ENCODE measurements around the gene AMBRA1.

Gene AMBRA1

DNA sequence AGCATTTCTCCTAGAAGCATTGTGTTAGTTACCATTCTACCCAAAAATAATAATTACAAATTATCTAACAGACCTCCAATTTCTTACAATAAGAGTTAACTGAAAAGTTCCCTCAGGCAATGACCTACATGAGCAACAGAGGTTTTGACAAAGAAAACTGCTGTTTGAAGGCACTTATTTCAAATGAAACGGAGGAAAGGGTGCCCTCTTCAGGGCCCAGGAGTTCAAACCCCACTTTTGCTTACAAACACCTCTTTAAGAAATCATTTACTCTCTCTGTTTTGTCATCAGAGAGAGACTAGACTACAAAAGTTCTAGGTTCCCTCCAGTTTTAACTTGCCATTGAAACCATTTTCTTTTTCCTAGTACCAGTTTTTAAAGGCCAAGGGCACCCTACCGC is 56.7 kb downstream of the AMBRA1 start:
- Histone ChIP-seq H3K9ac (ENCODE audit: low read length) (no peak overlapping the region), H3K9me3 (ENCODE audit: control insufficient read depth, low read length) (no peaks in the 10 kb centered on the region), H3K79me1 (replicated peaks; ENCODE audit: low read length, poor library complexity, severe bottlenecking) (peaks cover 23% of the 10 kb centered on the region), H3K27me3 (ENCODE audit: control insufficient read depth in 1 of 2, insufficient read depth in 1 of 2, low read length in 2 of 2) (no peaks in the 10 kb centered on the region), H3K36me3 (ENCODE audit: control insufficient read depth in 1 of 2, insufficient read depth in 2 of 2, low read depth in 1 of 2, low read length in 2 of 2) (peaks cover 7 to 26% of the 10 kb centered on the region in 2 experiments), H2BK12ac (ENCODE audit: low read length in 2 of 2) (no peak overlapping the region), H2BK15ac (ENCODE audit: low read depth, poor library complexity, severe bottlenecking) (no peak overlapping the region), H3K14ac (ENCODE audit: low read length in 2 of 2) (no peak overlapping the region), H2AK5ac (ENCODE audit: low read length, severe bottlenecking) (no peak overlapping the region), H3K27ac (ENCODE audit: low read length, poor library complexity, severe bottlenecking) (no peak overlapping the region), H3K23ac (ENCODE audit: low read length in 2 of 2) (no peak overlapping the region), H2BK5ac (ENCODE audit: low read depth, low read length, poor library complexity, severe bottlenecking) (no peak overlapping the region), H2BK120ac (ENCODE audit: low read depth, low read length) (no peak overlapping the region), H2AFZ (ENCODE audit: low read depth, low read length) (no peak overlapping the region), H3K4ac (ENCODE audit: low read depth in 1 of 2, low read length in 2 of 2) (no peak overlapping the region), H3K4me3 (ENCODE audit: insufficient read depth in 1 of 2, low read depth in 1 of 2, low read length in 2 of 2) (no peak overlapping the region), H3K4me2 (ENCODE audit: low read length, poor library complexity, severe bottlenecking) (no peak overlapping the region), H3K18ac (ENCODE audit: low read depth in 1 of 2, low read length in 2 of 2) (no peak overlapping the region), H4K91ac (ENCODE audit: low read length) (no peak overlapping the region), H3K4me1 (ENCODE audit: control insufficient read depth, insufficient read depth, low read depth, low read length) (no peaks in the 10 kb centered on the region), H4K8ac (ENCODE audit: low read length) (no peak overlapping the region)
- peak; percentile 22 for DNase-seq
- WGBS: 70% methylated on average over 2 of the region's 2 CpGs

GRCh38 chr11:46535688-46536087 is 58.1 kb downstream of the AMBRA1 start:
- H3K27me3 ChIP-seq (ENCODE audit: control insufficient read depth in 1 of 2, insufficient read depth in 1 of 2, low read length in 2 of 2): no peaks in the 10 kb centered on the region

GRCh38 chr11:46534711-46535110 is 59.1 kb downstream of the AMBRA1 start:
- Histone ChIP-seq H2BK120ac (ENCODE audit: low read depth, low read length) (no peak overlapping the region), H4K91ac (ENCODE audit: low read length) (peak overlapping the region; percentile 23), H2AK5ac (ENCODE audit: low read length, severe bottlenecking) (no peak overlapping the region), H3K23ac (ENCODE audit: low read length in 2 of 2) (no peak overlapping the region), H3K27me3 (ENCODE audit: control insufficient read depth in 1 of 2, insufficient read depth in 1 of 2, low read length in 2 of 2) (no peaks in the 10 kb centered on the region), H3K9ac (ENCODE audit: low read length) (no peak overlapping the region), H3K18ac (ENCODE audit: low read depth in 1 of 2, low read length in 2 of 2) (no peak overlapping the region), H3K4me1 (ENCODE audit: control insufficient read depth, insufficient read depth, low read depth, low read length) (no peaks in the 10 kb centered on the region), H3K79me1 (replicated peaks; ENCODE audit: low read length, poor library complexity, severe bottlenecking) (peaks cover 26% of the 10 kb centered on the region), H3K9me3 (ENCODE audit: control insufficient read depth, low read length) (no peaks in the 10 kb centered on the region), H3K4ac (ENCODE audit: low read depth in 1 of 2, low read length in 2 of 2) (no peak overlapping the region), H2BK5ac (ENCODE audit: low read depth, low read length, poor library complexity, severe bottlenecking) (no peak overlapping the region), H3K4me2 (ENCODE audit: low read length, poor library complexity, severe bottlenecking) (no peak overlapping the region), H3K27ac (ENCODE audit: low read length, poor library complexity, severe bottlenecking) (no peak overlapping the region), H2BK12ac (ENCODE audit: low read length in 2 of 2) (no peak overlapping the region), H2BK15ac (ENCODE audit: low read depth, poor library complexity, severe bottlenecking) (no peak overlapping the region), H3K36me3 (ENCODE audit: control insufficient read depth in 1 of 2, insufficient read depth in 2 of 2, low read depth in 1 of 2, low read length in 2 of 2) (peaks cover 3 to 4% of the 10 kb centered on the region in 2 experiments), H3K14ac (ENCODE audit: low read length in 2 of 2) (peak overlapping the region in 1 of 2 experiments; percentile 41), H4K8ac (ENCODE audit: low read length) (no peak overlapping the region), H3K4me3 (ENCODE audit: insufficient read depth in 1 of 2, low read depth in 1 of 2, low read length in 2 of 2) (no peak overlapping the region), H2AFZ (ENCODE audit: low read depth, low read length) (no peak overlapping the region)
- DNase-seq: no peak
- 91% methylated on average over 5 of the region's 5 CpGs for WGBS

More at GRCh38 chr11:46535688-46536087, 58.1 kb downstream of the AMBRA1 start:
- Histone ChIP-seq H3K18ac (ENCODE audit: low read depth in 1 of 2, low read length in 2 of 2) (no peak overlapping the region), H3K14ac (ENCODE audit: low read length in 2 of 2) (no peak overlapping the region), H2AFZ (ENCODE audit: low read depth, low read length) (no peak overlapping the region), H3K36me3 (ENCODE audit: control insufficient read depth in 1 of 2, insufficient read depth in 2 of 2, low read depth in 1 of 2, low read length in 2 of 2) (peaks cover 0 to 11% of the 10 kb centered on the region in 2 experiments), H3K4me3 (ENCODE audit: insufficient read depth in 1 of 2, low read depth in 1 of 2, low read length in 2 of 2) (no peak overlapping the region), H3K4me2 (ENCODE audit: low read length, poor library complexity, severe bottlenecking) (no peak overlapping the region), H3K9ac (ENCODE audit: low read length) (no peak overlapping the region), H3K23ac (ENCODE audit: low read length in 2 of 2) (peak overlapping the region in 1 of 2 experiments; percentile 68), H4K91ac (ENCODE audit: low read length) (no peak overlapping the region), H3K4me1 (ENCODE audit: control insufficient read depth, insufficient read depth, low read depth, low read length) (no peaks in the 10 kb centered on the region), H2BK12ac (ENCODE audit: low read length in 2 of 2) (no peak overlapping the region), H2BK5ac (ENCODE audit: low read depth, low read length, poor library complexity, severe bottlenecking) (no peak overlapping the region), H3K79me1 (replicated peaks; ENCODE audit: low read length, poor library complexity, severe bottlenecking) (peaks cover 19% of the 10 kb centered on the region), H4K8ac (ENCODE audit: low read length) (no peak overlapping the region), H2BK15ac (ENCODE audit: low read depth, poor library complexity, severe bottlenecking) (no peak overlapping the region), H3K27ac (ENCODE audit: low read length, poor library complexity, severe bottlenecking) (no peak overlapping the region), H3K4ac (ENCODE audit: low read depth in 1 of 2, low read length in 2 of 2) (no peak overlapping the region), H3K9me3 (ENCODE audit: control insufficient read depth, low read length) (no peaks in the 10 kb centered on the region), H2BK120ac (ENCODE audit: low read depth, low read length) (no peak overlapping the region), H2AK5ac (ENCODE audit: low read length, severe bottlenecking) (no peak overlapping the region)
- WGBS: 97% methylated on average over 2 of the region's 4 CpGs
- DNase-seq: no peak

GRCh38 chr11:46533396-46534100 is 60.3 kb downstream of the AMBRA1 start:
- H2BK15ac ChIP-seq (ENCODE audit: low read depth, poor library complexity, severe bottlenecking): no peak overlapping the region
- no peak overlapping the region for H3K4ac ChIP-seq (ENCODE audit: low read depth in 1 of 2, low read length in 2 of 2)
- no peak overlapping the region for H4K91ac ChIP-seq (ENCODE audit: low read length)
- H3K4me3 ChIP-seq (ENCODE audit: insufficient read depth in 1 of 2, low read depth in 1 of 2, low read length in 2 of 2): no peak overlapping the region
- no peak overlapping the region for H3K9ac ChIP-seq (ENCODE audit: low read length)
- H3K18ac ChIP-seq (ENCODE audit: low read depth in 1 of 2, low read length in 2 of 2): no peak overlapping the region
- H2AK5ac ChIP-seq (ENCODE audit: low read length, severe bottlenecking): no peak overlapping the region
- no peak overlapping the region for H2AFZ ChIP-seq (ENCODE audit: low read depth, low read length)
- no peak overlapping the region for H3K14ac ChIP-seq (ENCODE audit: low read length in 2 of 2)
- no peak overlapping the region for H3K4me2 ChIP-seq (ENCODE audit: low read length, poor library complexity, severe bottlenecking)
- no peak overlapping the region for H2BK12ac ChIP-seq (ENCODE audit: low read length in 2 of 2)
- peaks cover 32% of the 10 kb centered on the region for H3K79me1 ChIP-seq (replicated peaks; ENCODE audit: low read length, poor library complexity, severe bottlenecking)
- no peak overlapping the region for H2BK5ac ChIP-seq (ENCODE audit: low read depth, low read length, poor library complexity, severe bottlenecking)
- H2BK120ac ChIP-seq (ENCODE audit: low read depth, low read length): no peak overlapping the region
- no peak for DNase-seq
- no peaks in the 10 kb centered on the region for H3K9me3 ChIP-seq (ENCODE audit: control insufficient read depth, low read length)
- no peak overlapping the region for H3K23ac ChIP-seq (ENCODE audit: low read length in 2 of 2)
- H3K27me3 ChIP-seq (ENCODE audit: control insufficient read depth in 1 of 2, insufficient read depth in 1 of 2, low read length in 2 of 2): no peaks in the 10 kb centered on the region
- no peak overlapping the region for H3K27ac ChIP-seq (ENCODE audit: low read length, poor library complexity, severe bottlenecking)
- no peak overlapping the region for H4K8ac ChIP-seq (ENCODE audit: low read length)
- no peaks in the 10 kb centered on the region for H3K4me1 ChIP-seq (ENCODE audit: control insufficient read depth, insufficient read depth, low read depth, low read length)
- H3K36me3 ChIP-seq (ENCODE audit: control insufficient read depth in 1 of 2, insufficient read depth in 2 of 2, low read depth in 1 of 2, low read length in 2 of 2): peaks cover 0 to 4% of the 10 kb centered on the region in 2 experiments
- 93% methylated on average over 7 of the region's 9 CpGs for WGBS
